GM12878 (cell line): ENCODE measurements around the gene MMP15. TPM values are rescaled to one million over a fixed set of nuclear protein-coding genes. Genes with fewer than 3 reads are reported as not detected.

Source experiments
- ATAC-seq: fragments of 200-7000 bp; cut with Tn5 transposase; 3 replicates; pipeline ENCODE4 v1.9.1; 2020; ENCODE audit warnings: mild to moderate bottlenecking, moderate library complexity
- BruUV-seq: library from RNA; stranded (reverse); fragments of 400-500 nt; replicated peaks from 2 replicates; lab custom pipeline; 2021; lab: Mats Ljungman, UMichigan
- CTCF ChIA-PET: fragments of 300-600 bp; sonication (Branson Sonifier 250); formaldehyde crosslinking; extraction: SDS; loops from one replicate; lab custom pipeline; 2021; ENCODE audit warnings: inconsistent platforms; lab: Yijun Ruan, JAX
- POLR2A ChIA-PET: fragments of 350-600 bp; formaldehyde crosslinking; extraction: SDS; loops from one replicate; lab custom pipeline; 2021; ENCODE audit warnings: inconsistent platforms; lab: Charles Lee
- RAD21 ChIA-PET: fragments of 300-600 bp; sonication (Branson Sonifier 250); formaldehyde crosslinking; loops from one replicate; lab custom pipeline; 2023; ENCODE audit warnings: antibody characterized with exemption; ENCODE audit not compliant: unreplicated experiment; lab: Charles Lee
- SMC1A ChIA-PET: fragments of 300-600 bp; sonication (Branson Sonifier 250); formaldehyde crosslinking; loops from one replicate; lab custom pipeline; 2023; ENCODE audit not compliant: unreplicated experiment, uncharacterized antibody; lab: Charles Lee
- DNase-seq: peaks from one replicate; pipeline ENCODE4 v3.0.0-alpha.2; 2011; ENCODE audit warnings: low read depth, low spot score
- FAIRE-seq: peaks from 3 replicates; lab custom pipeline; 2011; peaks lifted over from hg19 to GRCh38; lab: Jason Lieb, UNC
- H2AFZ ChIP-seq: 2 replicates; pipeline ENCODE4 v1.6.0; 2011; ENCODE audit warnings: low read depth, low read length, control low read depth; ENCODE audit not compliant: control insufficient read depth
- H3K27ac ChIP-seq: 2 replicates; pipeline ENCODE4 v1.5.1; 2011; ENCODE audit warnings: control low read depth; ENCODE audit not compliant: control insufficient read depth, insufficient read depth
- H3K27me3 ChIP-seq, 2 experiments: replicated peaks in 1 of 2; 2 replicates each; pipeline versions ENCODE4 v1.6.0 to v1.6.1; 2011; ENCODE audit warnings: low read length in 1 of 2; ENCODE audit not compliant: control insufficient read depth in 2 of 2, insufficient read depth in 2 of 2
- H3K36me3 ChIP-seq, 2 experiments: 2 replicates each; pipeline ENCODE4 v1.5.1; 2011; ENCODE audit warnings: low read length in 1 of 2; ENCODE audit not compliant: control insufficient read depth in 2 of 2, insufficient read depth in 2 of 2
- H3K4me1 ChIP-seq: 2 replicates; pipeline ENCODE4 v1.6.1; 2011; ENCODE audit warnings: mild to moderate bottlenecking, low read length, moderate library complexity, mixed read lengths; ENCODE audit not compliant: control insufficient read depth, insufficient read depth
- H3K4me2 ChIP-seq: 2 replicates; pipeline ENCODE4 v1.6.0; 2011; ENCODE audit warnings: control low read depth; ENCODE audit not compliant: control insufficient read depth, insufficient read depth
- H3K4me3 ChIP-seq: fragments of 200-600 bp; sonication (generic); 2 replicates; pipeline ENCODE4 v1.5.1; 2016
- H3K79me2 ChIP-seq: 2 replicates; pipeline ENCODE4 v1.6.0; 2011; ENCODE audit warnings: low read length; ENCODE audit not compliant: control insufficient read depth, insufficient read depth
- H3K9ac ChIP-seq: 2 replicates; pipeline ENCODE4 v1.8.0; 2011; ENCODE audit warnings: low read length, control low read depth, mixed read lengths; ENCODE audit not compliant: control insufficient read depth, insufficient read depth
- H3K9me3 ChIP-seq: replicated peaks from 3 replicates; pipeline ENCODE4 v1.5.1; 2011; ENCODE audit warnings: mild to moderate bottlenecking, low read length; ENCODE audit not compliant: control insufficient read depth, insufficient read depth
- H4K20me1 ChIP-seq: 2 replicates; pipeline ENCODE4 v1.6.0; 2011; ENCODE audit not compliant: control insufficient read depth, insufficient read depth
- ATF2 ChIP-seq: IDR thresholded peaks from 2 replicates; pipeline ENCODE4 v1.6.1; 2012; ENCODE audit warnings: low read length, inconsistent platforms
- DPF2 ChIP-seq: fragments of 450-650 bp; IDR thresholded peaks from 2 replicates; pipeline ENCODE4 v1.6.1; 2017; ENCODE audit warnings: mild to moderate bottlenecking
- ETV6 ChIP-seq, 2 experiments: fragments of 450-650 bp in 1 of 2; IDR thresholded peaks in 1 of 2; conservative IDR thresholded peaks in 1 of 2; 2 replicates each; pipeline ENCODE4 v1.6.1; 2014; ENCODE audit warnings: antibody characterized with exemption in 1 of 2, borderline replicate concordance in 1 of 2, low read depth in 1 of 2, mild to moderate bottlenecking in 1 of 2, moderate library complexity in 1 of 2
- NFYB ChIP-seq: IDR thresholded peaks from 2 replicates; pipeline ENCODE4 v1.6.1; 2011; ENCODE audit warnings: low read depth, mild to moderate bottlenecking, low read length, improper control_type of control experiment, moderate library complexity; ENCODE audit not compliant: insufficient read depth
- POLR2AphosphoS2 ChIP-seq: IDR thresholded peaks from 2 replicates; pipeline ENCODE4 v1.6.1; 2011; ENCODE audit warnings: low read depth, mild to moderate bottlenecking, low read length, improper control_type of control experiment, moderate library complexity
- RAD21 ChIP-seq: IDR thresholded peaks from 2 replicates; pipeline ENCODE4 v1.6.1; 2011; ENCODE audit warnings: mild to moderate bottlenecking, low read depth, low read length, moderate library complexity; ENCODE audit not compliant: insufficient read depth
- SMAD1 ChIP-seq: fragments of 450-650 bp; IDR thresholded peaks from 2 replicates; pipeline ENCODE4 v1.6.1; 2018; ENCODE audit warnings: mild to moderate bottlenecking, low read depth; ENCODE audit not compliant: partially characterized antibody
- TCF12 ChIP-seq: IDR thresholded peaks from 2 replicates; pipeline ENCODE4 v1.6.1; 2011; ENCODE audit warnings: low read depth, mild to moderate bottlenecking, low read length
- WGBS: methylation state at CpG from one replicate; pipeline ENCODE4 v1.1.6; 2016; ENCODE audit warnings: low lambda C conversion rate; ENCODE audit not compliant: insufficient replicate concordance, insufficient coverage; ENCODE audit errors: missing lambda C conversion rate; 5-methylcytosine and 5-hydroxymethylcytosine counted together
- in situ Hi-C: fragments of 300-500 bp; cut with MboI; formaldehyde crosslinking; loops from 9 replicates; pipeline ENCODE4 v1.14.3; 2018; ENCODE audit warnings: mixed read lengths
- intact Hi-C: fragments of 100-400 bp; cut with micrococcal nuclease; formaldehyde crosslinking; loops from one replicate; pipeline ENCODE4 v1.14.2; 2022; ENCODE audit not compliant: unreplicated experiment
- polyA plus RNA-seq, 11 experiments: library from polyadenylated mRNA; depleted of rRNA in 4 of 11; unstranded in 6 of 11; stranded (reverse) in 5 of 11; fragments of >200 nt; fragmentation: Nextera tagmentation in 4 of 11; fragmentation: Illumina TruSeq in 1 of 11; extraction: Ambion mirVana in 4 of 11; extraction: Trizol in 1 of 11; gene quantifications; 1 replicate in 1 of 11; 2 replicates in 10 of 11; pipeline versions ENCODE4 v1.2.1 to v1.2.3, GENCODE V29; 2011 to 2016; ENCODE audit warnings: inconsistent platforms in 2 of 11, missing spikeins in 2 of 11, low read depth in 1 of 11
- total RNA-seq, 4 experiments: library from RNA; depleted of rRNA in 3 of 4; stranded (reverse); fragments of >200 nt in 3 of 4; fragmentation: Illumina TruSeq in 1 of 4; extraction: Trizol in 1 of 4; gene quantifications; 2 replicates each; pipeline versions ENCODE4 v1.2.1 to v1.2.3, GENCODE V29; 2013 to 2021

The MMP15 gene
- total and polyA plus RNA-seq, 10 of the 15 experiments (the other 5 are each of a cell fraction or from before 2014, with no cell fraction given), result 0.08 to 0.56 (median 0.10) TPM; not detected in 7

- 38% methylated on average over 11 of the region's 13 CpGs for WGBS
- SMC1A ChIA-PET, result no interaction called here
These were observed 23.1 kb downstream of the MMP15 start for GRCh38 chr16:58048494-58049231.

GRCh38 chr16:58049232-58050185 is 24.0 kb downstream of the MMP15 start:
- H3K27me3 ChIP-seq, result no peaks in the 10 kb centered on the region
- FAIRE-seq (no peak), ATAC-seq (no peak), DNase-seq (no peak)
- no peaks in the 10 kb centered on the region for H4K20me1 ChIP-seq
- no peak overlapping the region for H3K4me2 ChIP-seq
- no peak overlapping the region for H2AFZ ChIP-seq
- ChIA-PET SMC1A (interaction anchor here (0.7 kb wide), 1 partner anchor 77 kb away, joined by 3 read pairs; no protein-coding TSS in a partner anchor), POLR2A (interaction anchor here (0.6 kb wide), 1 partner anchor 70 kb away, joined by 3 read pairs; no protein-coding TSS in a partner anchor), CTCF (interaction anchor here (1.0 to 1.4 kb wide), 2 partner anchors 72 to 78 kb away, joined by 3 to 5 read pairs; no protein-coding TSS in a partner anchor), RAD21 (interaction anchor here (1.3 to 1.6 kb wide), 3 partner anchors 53 to 72 kb away, joined by 3 to 6 read pairs (median 4); no protein-coding TSS in a partner anchor)
- intact Hi-C loops, result no loop called here
- no peak overlapping the region for H3K4me3 ChIP-seq
- in situ Hi-C loops, result no loop called here
- H3K79me2 ChIP-seq, result no peaks in the 10 kb centered on the region
- no peak overlapping the region for H3K9ac ChIP-seq
- H3K27ac ChIP-seq, result no peak overlapping the region
- no peak for TF ChIP-seq DPF2
- no peak for TF ChIP-seq SMAD1
- no peak for TF ChIP-seq RAD21
- TF ChIP-seq ATF2, result no peak
- no peak for TF ChIP-seq POLR2AphosphoS2
- no peaks in the 10 kb centered on the region for H3K4me1 ChIP-seq
- 29% methylated on average over 17 of the region's 17 CpGs for WGBS
- no peaks in the 10 kb centered on the region for H3K36me3 ChIP-seq
- BruUV-seq, result no TSS peak
- no peaks in the 10 kb centered on the region for H3K9me3 ChIP-seq

More at GRCh38 chr16:58048494-58049231, 23.1 kb downstream of the MMP15 start:
- CTCF ChIA-PET, result interaction anchor here (1.0 to 1.4 kb wide), 2 partner anchors 73 to 79 kb away, joined by 3 to 5 read pairs; no protein-coding TSS in a partner anchor
- Histone ChIP-seq H3K4me1 (no peaks in the 10 kb centered on the region), H3K36me3 (no peaks in the 10 kb centered on the region), H3K79me2 (no peaks in the 10 kb centered on the region), H3K9ac (no peak overlapping the region), H3K9me3 (no peaks in the 10 kb centered on the region), H3K27ac (no peak overlapping the region), H4K20me1 (no peaks in the 10 kb centered on the region), H3K4me2 (no peak overlapping the region), H3K4me3 (no peak overlapping the region), H2AFZ (no peak overlapping the region), H3K27me3 (no peaks in the 10 kb centered on the region)
- DNase-seq (no peak), ATAC-seq (no peak), FAIRE-seq (no peak)
- intact Hi-C loops, result no loop called here
- in situ Hi-C loops, result no loop called here
- POLR2A ChIA-PET, result no interaction called here
- TF ChIP-seq TCF12, result no peak
- no peak for TF ChIP-seq NFYB
- TF ChIP-seq ETV6 (conservative IDR thresholded peaks at IDR 0.05 in 1 of 2, IDR thresholded peaks at IDR 0.05 in 1 of 2; ENCODE audit: borderline replicate concordance in 1 of 2, low read depth in 1 of 2), result no peak
- RAD21 ChIA-PET, result interaction anchor here (0.6 to 1.4 kb wide), 3 partner anchors 54 to 301 kb away, joined by 3 to 4 read pairs (median 3); no protein-coding TSS in a partner anchor
- BruUV-seq, result no TSS peak
